Astrocyte of the cerebellum (primary cell): ENCODE results near the gene OR5M11.
"Not testable (repeated sequence)": the region's sequence is repeated elsewhere in the genome, so short reads cannot be mapped to it uniquely, and the experiment has no call there.

ENCODE experiments used
- DNase-seq: peaks from one replicate; pipeline ENCODE4 v3.0.0-alpha.2; 2011; ENCODE audit warnings: low read depth
- H3K4me3 ChIP-seq: 2 replicates; pipeline ENCODE4 v1.5.1; 2011; ENCODE audit warnings: mild to moderate bottlenecking, low read depth, low read length, moderate library complexity
- in situ Hi-C: cut with HindIII; loops from 2 replicates; pipeline ENCODE4 v1.10.0; 2017; ENCODE audit warnings: low sequenced_read_pairs
- TF ChIP-seq, protein P1 (sequence below): IDR thresholded peaks from 2 replicates; pipeline ENCODE4 v1.5.1; 2012; ENCODE audit warnings: low read length, low read depth, moderate library complexity, mild to moderate bottlenecking; ENCODE audit errors: missing control alignments

Gene OR5M11

DNA sequence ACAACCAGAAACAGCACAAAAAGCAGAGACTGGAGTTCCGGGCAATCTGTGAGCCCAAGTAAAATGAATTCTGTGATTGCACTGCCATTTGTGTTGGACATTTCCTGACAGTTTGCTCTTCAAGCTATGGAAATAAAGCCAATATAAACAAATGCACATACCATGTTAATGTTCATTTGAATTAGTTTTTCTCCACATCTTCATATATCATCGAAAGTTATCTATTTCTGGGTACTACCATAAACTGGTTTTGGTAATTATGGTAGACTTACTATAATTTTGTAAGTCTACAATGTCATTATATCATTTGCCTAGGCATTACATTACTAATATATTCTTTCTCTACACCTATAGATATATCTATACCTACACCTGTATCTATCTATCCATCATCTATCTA lies at the start of gene OR5M11:
Gene OR5M11 (minus strand): TSS at position 101 of the 400 bp plus-strand sequence. CDS start 0 bp downstream, at position 101.
- no peak within 1 kb of the TSS for H3K4me3 ChIP-seq
- TF ChIP-seq, protein P1, sequence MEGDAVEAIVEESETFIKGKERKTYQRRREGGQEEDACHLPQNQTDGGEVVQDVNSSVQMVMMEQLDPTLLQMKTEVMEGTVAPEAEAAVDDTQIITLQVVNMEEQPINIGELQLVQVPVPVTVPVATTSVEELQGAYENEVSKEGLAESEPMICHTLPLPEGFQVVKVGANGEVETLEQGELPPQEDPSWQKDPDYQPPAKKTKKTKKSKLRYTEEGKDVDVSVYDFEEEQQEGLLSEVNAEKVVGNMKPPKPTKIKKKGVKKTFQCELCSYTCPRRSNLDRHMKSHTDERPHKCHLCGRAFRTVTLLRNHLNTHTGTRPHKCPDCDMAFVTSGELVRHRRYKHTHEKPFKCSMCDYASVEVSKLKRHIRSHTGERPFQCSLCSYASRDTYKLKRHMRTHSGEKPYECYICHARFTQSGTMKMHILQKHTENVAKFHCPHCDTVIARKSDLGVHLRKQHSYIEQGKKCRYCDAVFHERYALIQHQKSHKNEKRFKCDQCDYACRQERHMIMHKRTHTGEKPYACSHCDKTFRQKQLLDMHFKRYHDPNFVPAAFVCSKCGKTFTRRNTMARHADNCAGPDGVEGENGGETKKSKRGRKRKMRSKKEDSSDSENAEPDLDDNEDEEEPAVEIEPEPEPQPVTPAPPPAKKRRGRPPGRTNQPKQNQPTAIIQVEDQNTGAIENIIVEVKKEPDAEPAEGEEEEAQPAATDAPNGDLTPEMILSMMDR: no peak
- in situ Hi-C loops: no loop called here
- no peak for DNase-seq

DNA sequence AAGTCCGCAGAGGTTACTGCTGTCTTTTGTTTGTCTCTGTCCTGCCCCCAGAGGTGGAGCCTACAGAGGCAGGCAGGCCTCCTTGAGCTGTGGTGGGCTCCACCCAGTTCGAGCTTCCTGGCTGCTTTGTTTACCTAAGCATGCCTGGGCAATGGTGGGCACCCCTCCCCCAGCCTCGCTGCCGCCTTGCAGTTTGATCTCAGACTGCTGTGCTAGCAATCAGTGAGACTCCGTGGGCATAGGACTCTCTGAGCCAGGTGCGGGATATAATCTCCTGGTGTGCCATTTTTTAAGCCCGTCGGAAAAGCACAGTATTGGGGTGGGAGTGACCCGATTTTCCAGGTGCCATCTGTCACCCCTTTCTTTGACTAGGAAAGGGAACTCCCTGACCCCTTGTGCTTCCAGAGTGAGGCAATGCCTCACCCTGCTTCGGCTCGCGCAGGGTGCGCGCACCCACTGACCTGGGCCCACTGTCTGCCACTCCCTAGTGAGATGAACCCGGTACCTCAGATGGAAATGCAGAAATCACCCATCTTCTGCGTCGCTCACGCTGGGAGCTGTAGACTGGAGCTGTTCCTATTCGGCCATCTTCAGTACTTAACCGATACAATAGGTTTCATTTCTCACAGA lies 49.1 kb upstream of the OR5M11 start:
- DNase-seq, in situ Hi-C loops, H3K4me3 ChIP-seq: not testable (repeated sequence)

DNA sequence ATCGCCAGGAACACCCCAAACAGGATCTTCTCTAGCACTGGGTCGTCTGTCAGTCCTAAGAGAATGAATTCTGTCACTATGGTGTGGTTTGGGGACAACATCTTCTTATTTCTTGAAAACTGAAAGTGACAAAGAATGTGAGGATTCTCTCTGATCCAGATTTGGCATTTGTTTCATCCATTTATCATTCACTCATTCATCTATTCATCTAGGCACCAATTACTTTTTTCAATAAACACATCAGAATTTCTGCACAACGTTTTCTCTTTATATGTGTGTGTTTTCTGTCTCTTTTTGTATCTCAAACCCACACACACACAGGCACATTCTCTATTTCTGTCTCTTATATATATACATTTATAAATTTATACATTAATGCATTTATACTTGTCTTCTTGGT lies 34.6 kb upstream of the OR5M11 start, which contains the start of gene OR5M10:
Gene OR5M10 (minus strand): TSS at position 101 of the 400 bp plus-strand sequence. CDS start 0 bp downstream, at position 101.
- H3K4me3 ChIP-seq: no peak within 1 kb of the TSS
- in situ Hi-C loops: no loop called here
- no peak for DNase-seq
- TF ChIP-seq, protein P1: no peak

DNA sequence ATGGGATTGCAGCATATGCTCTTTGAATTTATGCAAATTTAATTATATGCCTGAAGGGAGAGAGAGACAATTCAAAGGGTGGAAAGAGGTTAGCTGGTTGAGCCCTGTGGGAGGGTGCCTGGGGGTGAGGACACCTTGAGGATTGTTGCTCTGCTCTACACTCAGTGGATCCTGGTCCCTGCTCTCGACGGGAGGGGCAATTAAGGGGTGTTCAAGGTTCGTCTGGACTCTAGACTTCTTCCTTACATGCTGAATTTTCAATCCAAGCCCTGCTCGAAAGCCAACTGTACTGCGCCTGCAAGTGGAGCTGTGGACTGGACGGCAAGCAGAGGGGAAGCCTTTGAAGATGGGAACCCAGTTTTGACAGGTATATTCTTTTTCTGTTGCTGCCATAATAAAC lies 15.5 kb upstream of the OR5M11 start:
- no peak overlapping the region for H3K4me3 ChIP-seq
- in situ Hi-C loops: no loop called here
- no peak for DNase-seq
- TF ChIP-seq, protein P1: no peak

DNA sequence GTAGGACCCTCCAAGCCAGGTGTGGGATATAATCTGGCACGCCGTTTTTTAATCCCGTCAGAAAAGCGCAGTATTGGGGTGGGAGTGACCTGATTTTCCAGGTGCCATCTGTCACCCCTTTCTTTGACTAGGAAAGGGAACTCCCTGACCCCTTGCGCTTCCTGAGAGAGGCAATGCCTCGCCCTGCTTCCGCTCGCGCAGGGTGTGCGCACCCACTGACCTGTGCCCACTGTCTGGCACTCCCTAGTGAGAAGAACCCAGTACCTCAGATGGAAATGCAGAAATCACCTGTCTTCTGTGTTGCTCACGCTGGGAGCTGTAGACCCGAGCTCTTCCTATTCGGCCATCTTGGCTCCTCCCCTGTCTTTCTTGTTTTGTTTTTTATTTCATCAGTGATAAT lies 11.6 kb upstream of the OR5M11 start:
- H3K4me3 ChIP-seq, in situ Hi-C loops, DNase-seq: not testable (repeated sequence)

DNA sequence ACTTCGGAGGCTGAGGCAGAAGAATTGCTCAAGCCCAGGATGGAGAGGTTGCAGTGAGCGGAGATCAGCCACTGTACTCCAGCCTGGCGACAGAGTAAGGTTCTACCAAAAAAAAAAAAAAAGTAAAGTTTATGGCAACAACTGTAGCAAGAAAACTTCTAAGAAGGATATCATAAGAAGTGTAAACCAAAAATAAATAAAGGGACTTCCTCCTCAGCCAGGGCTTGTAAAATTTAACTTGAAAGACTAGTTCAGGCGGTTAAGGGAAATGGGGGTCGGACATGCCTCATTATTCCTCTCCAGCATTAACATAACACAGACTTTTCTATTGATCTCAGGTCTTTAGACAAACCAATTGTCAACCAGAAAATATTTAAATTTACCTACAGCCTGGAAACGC lies 2.5 kb upstream of the OR5M11 start:
- in situ Hi-C loops: no loop called here
- TF ChIP-seq, protein P1: no peak
- DNase-seq: no peak
- no peak overlapping the region for H3K4me3 ChIP-seq

DNA sequence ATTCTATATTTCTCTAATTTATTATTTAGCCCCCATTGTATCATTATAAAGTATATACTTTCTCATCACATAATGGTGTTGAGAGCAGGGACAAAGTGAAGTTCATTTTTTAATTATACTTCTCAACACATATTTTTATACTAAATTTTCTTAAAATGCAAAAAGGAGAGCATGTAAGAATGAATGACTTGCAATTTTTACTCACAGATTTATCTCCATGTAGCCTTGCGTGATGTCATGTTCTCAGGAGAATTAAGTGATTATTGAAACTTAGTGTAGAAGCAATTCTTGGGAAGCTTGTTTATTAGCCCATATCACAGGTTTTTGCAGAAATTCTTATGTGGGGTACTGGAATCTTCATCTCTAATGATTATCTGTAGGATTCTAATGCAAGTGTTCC lies 682 bp upstream of the OR5M11 start:
- in situ Hi-C loops: no loop called here
- H3K4me3 ChIP-seq: no peak overlapping the region
- no peak for DNase-seq
- TF ChIP-seq, protein P1: no peak
